CD4-positive, alpha-beta T cell treated with Interleukin-12 subunit alpha and Interleukin-12 subunit beta, for 1 hour (primary cell): ENCODE data around the gene ULK2.
"Not testable (repeated sequence)": the region's sequence is repeated elsewhere in the genome, so short reads cannot be mapped to it uniquely, and the experiment has no call there.

ENCODE experiments used
- DNase-seq: peaks from one replicate; pipeline ENCODE4 v3.0.0-alpha.2; 2020

The ULK2 gene

DNA sequence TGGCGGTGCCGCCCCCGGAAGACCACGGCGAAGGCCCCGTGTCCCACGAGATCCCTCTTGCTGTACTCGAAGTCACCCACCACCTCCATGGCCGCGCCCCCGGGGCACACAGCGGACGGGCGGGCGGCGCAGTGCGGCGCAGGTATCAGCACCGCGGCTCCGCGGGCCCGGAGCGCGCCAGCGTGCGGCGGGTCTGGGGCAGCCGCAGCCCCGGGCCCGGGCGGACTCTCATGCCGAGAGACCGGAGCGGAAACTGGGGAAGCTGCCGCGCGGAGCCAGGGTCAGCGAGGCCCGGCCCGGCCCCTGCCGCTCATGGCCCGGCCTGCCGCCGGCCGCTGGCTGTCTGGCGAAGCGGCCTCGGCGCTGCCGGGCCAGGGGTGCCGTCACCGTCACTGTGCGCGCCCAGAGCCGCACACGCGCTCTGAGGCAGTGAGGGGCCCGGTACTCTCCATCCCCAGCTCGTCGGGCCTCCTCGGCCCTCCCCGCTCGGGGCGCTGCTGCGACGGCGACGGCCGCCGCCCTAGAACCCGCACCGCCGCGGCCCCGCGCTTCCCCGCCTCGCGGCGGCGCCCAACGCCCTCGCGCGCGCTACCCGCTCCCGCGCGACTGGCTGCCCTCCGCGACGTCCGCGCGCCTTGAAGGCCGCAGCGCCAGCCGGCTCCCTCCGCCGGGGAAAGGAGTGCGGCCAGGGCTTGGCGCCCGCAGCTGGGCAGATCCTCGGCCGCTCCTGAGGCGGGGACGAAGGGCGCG is at the start of gene ULK2:
TSS of gene ULK2 (minus strand) at position 608 of the 750 bp plus-strand sequence. CDS start at position 89, 519 bp downstream.
- peak; percentile 56 for DNase-seq

DNA sequence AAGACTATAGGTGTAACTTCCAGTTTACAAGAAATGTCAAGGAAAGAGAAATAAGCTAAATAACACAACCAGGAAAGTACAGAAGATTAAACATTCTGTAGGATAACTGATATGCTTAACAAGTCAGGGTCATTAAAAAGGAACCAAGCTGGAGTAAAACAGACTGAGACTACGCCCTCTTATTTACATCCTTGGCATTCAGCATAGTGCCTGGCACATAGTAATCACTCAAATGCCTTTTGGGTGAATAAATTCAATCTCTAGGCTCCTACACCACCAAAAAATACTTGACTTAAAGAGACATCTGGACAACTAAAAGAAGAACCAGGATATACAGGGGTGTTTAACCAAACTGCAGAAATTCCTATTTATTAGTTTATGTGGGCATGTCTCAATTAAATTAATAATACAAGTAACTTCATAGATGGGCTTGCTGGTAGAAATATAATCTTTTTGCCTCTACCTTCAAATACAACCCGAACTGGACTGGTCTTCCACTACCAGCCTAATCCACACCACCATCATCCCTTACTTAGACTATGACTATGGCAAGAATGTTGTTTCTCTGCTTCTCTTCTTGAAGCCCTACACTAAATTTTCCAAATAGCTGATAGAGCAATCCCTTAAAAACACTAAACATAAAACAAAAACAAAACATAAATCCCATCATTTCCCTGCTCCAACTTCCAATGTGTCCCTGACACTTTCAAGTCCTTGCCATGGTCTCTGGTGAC is 47.7 kb upstream of the ULK2 start:
- DNase-seq, result no peak

DNA sequence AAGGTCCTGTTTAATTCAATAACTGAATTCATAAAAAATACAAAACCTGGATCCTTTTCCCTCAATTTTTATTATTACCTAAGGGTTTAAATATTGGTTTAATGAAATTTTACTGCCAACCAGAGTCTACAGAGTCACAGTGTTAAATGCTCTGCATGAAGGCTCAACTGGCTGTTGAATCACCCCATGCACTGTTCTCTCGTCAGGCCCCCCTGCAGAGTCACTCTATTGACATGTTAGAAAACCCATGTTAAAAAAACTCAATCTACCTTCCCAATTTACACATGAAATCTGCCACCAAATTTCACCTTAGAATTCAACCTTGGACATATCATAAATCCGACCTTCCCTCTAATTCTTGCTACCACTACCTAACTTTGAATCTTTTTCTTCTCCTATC is 43.3 kb upstream of the ULK2 start:
- DNase-seq, result no peak

DNA sequence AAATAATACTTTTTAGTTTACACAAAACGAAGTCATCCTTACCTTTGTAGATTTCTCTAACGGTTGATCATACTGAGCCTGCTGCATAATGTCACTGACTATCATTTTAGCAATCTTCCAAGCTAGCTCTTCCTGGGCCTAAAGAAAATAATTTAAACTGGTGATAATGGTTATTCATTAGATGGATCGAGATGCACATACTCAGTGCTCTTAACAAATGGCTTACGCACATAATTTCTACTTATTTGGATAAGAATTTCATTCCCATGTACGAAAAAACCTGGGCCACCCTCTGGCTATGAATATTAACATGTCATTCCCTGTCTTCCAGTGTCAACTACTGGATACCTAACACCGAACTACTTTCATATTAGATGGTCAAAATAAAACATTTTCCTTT is 41.4 kb upstream of the ULK2 start:
- DNase-seq, result no peak

DNA sequence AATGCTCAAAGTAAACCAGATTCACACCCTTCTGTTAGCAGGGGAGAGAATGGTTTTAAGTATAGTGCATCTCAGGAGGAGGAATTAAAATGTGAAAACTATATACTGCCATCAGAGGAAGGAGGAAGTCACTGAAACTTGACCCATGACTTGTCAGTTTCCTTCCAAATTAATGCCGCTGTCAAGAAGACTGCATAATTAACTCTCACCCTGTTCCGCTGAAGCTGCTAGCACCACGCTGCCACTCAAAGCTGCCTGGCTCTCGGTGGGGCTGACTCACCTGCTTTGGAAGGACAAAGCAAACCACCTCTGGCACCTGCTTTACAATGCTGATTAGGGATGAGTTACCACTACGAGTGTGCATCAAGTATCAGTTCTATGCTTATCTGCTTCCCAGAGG is 37.8 kb upstream of the ULK2 start:
- DNase-seq, result no peak

DNA sequence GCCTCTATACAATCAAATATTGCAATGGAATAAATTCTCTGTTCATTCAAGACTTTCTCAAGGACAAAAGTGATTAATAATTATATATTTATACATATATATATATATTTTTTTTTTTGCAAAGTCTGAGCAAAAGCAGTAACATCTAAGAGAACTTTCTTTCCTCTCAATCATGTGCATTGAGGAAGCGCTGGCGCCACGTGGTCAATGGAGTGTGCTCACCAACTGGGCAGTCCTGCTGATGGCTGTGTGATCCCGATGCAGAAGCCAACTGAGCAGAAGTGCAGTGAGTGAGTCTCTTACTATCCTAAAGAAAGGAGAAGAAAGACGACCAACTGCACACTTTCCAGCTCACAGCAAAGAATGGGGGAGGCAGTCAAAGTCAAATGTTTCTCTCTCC is 37.2 kb upstream of the ULK2 start:
- DNase-seq, result no peak

DNA sequence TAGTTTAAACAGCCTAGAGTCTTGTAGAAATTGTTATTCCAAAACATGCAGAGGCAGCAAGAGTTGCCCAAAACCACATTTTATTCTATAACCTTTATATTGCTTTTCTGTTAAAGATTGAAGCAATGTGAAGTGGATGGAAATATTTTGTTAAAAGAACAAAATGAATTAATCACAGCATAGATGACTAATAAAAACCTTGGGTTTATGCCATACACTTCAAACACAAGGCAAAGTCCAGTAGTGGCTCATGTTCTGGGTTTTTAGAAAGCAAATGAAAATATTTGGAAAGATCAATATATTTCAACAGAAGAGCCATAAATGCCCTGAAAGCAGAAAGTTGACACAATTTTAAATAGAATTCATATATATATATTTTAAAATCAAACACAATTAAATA is 36.7 kb upstream of the ULK2 start:
- no peak for DNase-seq

DNA sequence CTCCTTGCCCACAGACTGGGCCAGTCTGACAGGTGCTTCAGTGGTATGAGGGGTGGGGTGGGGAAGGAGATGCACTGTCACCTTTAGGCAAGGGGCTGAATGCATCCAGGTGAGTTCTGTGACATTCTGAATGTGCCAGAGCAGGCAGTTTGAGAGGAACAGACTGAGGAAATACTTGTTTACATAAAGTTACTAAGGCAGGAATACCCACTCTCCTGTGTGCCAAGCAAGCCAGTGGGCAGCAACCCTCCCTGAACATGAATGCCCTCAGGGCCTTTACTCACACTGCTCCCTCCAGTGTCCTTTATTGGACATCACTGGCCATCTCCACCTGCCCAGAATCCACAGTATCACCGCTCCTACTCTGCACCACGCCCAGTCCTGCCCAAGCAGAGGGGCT is 33.1 kb upstream of the ULK2 start:
- no peak for DNase-seq

DNA sequence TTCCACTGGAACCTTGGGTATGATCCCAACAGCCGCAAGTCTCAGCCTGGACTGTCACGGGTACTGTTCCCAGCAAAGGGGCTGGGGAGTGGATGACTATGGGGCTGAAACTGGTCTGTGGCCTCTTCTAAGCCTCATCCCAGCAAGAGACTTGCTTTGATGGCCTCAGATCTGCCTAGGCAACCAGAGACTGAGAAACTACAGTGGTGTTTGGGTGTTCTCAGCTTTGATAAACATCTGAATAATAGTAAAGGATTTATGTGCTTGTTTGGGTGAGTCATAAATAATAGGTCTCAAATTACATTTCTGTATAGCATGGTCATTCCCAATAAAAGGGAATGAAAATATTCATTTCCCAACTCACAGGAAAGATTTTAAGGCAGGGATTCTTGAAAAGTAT is 30.2 kb upstream of the ULK2 start:
- no peak for DNase-seq

DNA sequence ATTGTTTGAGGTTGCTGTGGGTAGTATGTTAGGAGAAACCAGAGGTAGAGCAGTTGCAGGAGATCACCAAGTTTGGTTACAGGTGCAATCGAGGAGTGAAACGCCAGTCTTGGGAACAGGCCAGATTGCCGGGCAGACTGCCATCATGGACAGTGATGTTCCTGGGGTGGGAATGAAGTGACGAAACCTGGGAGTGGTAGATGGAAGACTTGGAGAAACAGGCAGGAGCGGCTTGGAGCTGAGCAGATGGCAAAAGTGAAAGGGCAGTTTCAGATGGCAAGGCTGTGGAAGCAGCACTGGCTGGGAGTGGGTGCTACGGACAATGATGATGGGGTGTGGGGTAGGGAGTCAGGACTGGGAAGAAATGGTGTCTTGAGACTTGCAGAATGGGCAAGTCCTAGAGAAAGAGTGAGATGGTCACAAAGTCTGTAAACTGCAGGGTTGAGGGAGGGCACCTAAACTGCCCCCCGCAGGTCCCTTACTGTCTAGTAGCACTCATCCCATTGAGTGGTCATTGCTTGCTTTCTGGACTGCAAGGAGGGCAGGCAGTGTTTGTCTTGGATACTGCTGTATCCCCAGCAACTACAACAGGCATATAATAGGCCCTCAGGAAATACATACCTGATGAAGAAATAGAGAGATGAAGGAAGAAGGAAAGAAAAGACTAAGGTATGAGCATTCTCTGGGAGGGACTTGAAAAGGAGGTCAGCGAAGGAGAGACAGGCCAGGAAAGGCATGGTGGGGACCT is 29.5 kb upstream of the ULK2 start:
- no peak for DNase-seq

DNA sequence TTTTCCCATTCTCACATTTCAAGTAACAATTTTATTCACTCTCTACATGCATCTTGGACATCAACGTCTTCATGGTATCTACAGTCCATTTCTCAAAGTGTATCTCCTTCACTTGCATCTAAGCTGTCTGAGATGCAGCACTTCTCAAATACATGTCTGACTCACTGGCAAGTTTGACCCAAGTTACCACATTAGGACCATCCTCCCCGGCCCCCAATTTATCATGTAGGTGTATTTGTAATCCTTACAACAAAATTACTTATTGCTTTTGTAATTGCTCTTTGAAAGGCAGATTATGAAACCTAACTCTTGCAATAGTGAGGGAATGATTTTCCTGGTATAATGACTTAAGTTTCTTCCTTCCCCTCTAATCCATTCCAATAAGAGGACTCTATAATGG is 28.9 kb upstream of the ULK2 start:
- DNase-seq, result no peak

DNA sequence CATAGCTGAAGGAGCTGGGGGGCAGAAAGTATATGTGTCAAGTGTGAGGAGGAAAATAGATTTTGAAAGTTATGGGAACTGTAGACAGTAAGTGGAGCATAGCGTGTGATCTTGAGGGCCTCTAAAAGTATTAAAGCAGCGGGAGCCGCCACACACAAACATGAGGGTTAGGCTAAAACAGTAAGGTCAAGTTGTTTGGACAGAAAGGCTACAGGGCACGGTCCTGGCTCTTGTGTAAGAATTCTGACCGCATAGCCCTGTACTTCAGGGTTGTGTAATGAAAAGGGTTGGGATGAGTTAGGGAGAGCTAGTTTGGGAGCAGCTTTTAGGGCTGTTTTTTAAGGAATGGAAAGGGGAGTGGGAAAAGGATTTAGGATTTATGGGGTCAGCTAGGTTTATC is 22.8 kb upstream of the ULK2 start:
- DNase-seq, result not testable (repeated sequence)

DNA sequence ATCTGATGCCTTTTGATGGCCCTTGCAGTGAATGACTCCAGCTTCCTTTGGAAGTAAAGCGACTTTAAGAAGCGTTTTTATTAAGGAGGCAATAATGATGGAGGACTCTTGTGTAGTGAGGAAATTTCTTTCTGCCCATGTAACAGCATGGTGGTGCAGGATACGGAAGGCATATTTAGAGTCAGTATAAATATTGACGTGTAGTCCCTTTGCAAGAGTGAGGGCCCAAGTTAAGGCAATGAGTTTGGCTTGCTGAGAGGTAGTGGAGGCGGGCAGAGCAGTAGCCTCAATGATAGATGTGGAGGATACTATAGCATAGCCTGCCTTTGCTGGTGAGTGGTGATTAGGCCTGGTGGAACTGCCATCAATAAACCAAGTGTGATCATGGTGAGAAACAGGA is 22.3 kb upstream of the ULK2 start:
- DNase-seq, result not testable (repeated sequence)

DNA sequence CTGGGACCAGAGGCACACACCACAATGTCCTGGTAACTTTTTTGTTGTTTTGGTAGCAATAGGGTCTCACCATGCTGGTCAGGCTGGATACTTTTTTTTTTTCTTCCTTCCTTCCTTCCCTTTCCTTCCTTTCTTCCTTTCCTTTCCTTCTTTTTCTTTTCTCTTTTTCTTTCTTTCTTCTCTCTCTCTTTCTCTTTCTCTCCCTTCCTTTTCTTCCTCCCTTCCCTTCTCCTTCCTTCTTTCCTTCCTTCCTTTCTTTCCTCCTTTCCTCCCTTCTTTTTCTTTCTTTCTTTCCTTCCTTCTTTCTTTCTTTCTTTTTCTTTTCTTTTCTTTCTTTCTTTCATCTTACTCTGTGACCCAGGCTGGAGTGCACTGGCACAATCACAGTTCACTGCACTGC is 18.4 kb upstream of the ULK2 start:
- DNase-seq, result no peak

DNA sequence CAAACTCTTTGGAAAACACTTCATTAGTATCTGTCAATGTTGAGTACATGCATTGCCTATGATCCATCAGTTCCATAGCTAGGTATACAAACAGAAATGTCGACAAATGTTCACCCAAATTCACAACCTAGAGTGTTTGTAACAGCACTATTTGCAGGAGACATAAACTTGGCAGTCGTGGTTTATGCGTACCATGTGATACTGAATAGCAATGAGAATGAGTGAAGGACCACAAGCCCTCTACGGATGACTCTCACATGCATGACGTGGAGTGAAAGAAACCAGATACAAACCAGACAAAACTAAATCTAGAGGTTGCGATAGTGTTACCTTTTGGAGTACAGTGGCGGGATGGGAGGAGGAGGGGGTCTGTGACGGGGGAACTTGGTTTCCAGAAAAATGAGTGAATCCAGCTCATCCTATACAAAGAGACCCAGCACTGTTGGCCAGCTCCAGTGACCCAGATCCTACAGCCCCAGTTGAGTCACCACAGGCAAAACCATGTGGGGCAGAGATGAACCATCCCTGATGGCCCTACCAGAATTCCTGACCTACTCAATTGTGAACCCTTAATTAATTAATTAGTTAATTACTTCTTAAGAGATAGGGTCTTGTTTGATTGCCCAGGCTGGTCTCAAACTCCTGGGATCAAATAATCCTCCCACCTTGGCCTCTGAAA is 15.9 kb upstream of the ULK2 start:
- no peak for DNase-seq

DNA sequence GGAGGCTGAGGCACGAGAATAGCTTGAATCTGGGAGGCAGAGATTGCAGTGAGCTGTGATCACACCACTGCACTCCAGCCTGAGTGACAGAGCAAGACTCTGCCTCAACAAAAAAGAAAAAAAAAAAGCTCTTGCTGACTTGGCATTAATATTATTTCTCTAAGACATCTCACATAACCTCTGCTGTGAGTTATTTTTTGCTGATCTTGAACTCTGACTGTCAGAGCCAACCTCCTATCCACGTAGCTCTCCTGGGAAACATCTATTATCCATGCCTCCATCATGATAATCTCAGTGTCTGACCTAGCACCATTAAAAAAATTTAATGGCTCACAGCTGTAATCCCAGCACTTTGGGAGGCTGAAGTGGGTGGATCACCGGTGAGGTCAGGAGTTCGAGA is 12.7 kb upstream of the ULK2 start:
- DNase-seq, result no peak

DNA sequence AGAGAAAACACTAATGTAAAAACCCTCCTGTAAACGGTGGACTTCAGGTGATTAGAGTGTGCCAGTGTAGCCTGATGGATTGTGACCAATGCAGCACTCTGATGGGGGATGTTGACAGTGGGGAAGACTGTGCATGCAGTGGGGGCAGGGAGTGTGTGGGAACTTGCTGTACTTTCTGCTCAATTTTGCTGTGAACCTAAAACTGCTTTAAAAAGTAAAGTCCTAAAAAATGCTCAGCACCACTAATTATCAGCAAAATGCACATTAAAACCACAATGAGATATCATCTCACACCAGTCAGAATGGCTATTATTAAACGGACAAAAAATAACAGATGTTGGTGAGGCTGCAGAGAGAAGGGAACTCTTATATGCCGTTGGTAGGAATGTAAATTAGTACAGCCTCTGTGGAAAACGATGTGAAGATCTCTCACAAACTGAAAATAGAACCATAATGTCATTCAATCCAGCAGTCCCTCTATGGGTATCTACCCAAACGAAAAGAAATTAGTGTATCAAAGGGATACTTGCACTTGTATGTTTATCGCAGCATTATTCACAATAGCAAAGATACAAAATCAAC is 9.7 kb upstream of the ULK2 start:
- DNase-seq, result no peak

DNA sequence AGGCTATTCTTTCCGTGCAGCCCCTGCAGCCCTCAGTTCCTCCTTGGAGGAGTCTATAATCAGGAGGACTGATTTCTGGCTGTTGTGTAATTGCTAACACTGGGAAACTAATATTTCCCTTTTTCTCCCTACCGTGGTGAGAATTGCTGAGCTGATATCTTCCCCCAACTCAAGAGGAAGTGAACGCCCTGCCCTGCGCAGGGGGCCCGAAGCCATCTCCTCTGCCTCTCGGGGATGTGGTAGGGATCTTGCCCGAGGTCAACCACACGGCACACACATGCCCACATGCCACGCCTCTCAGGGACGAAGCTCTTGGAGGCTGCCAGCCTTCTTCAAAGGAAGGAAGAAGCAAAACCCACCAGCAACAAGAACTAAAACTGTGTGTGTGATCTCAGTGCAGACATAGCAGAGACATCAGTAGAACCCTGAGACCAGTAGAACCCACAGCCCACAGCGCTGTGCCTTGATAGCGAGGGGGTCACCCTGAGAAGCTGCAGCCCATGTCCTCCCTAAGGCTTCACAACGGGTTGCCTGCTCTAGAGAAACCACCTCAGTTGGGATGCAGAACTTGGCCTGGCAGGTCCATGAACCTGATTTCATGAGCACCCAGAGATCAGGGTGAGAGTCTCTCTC is 8.9 kb upstream of the ULK2 start:
- peak; percentile 59 for DNase-seq

DNA sequence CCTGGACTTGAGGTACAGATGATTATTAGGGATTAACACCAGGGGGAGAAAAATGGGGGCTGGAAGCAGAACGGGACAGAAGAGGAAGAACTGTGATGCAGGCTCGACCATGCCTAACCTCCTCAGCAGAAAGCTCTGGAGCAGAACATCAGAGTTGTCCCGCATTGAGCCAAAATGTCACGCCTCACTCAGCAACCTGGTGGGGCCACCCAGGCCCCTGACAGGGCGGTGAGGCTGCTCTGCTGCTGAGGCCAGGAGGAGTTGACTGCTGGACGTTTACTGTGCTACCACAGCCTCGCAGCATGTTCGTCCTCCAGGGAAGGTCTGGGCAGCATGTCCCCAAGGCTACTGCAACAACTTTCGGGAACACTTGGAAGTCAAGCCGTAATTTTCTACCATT is 6.5 kb upstream of the ULK2 start:
- DNase-seq, result no peak

DNA sequence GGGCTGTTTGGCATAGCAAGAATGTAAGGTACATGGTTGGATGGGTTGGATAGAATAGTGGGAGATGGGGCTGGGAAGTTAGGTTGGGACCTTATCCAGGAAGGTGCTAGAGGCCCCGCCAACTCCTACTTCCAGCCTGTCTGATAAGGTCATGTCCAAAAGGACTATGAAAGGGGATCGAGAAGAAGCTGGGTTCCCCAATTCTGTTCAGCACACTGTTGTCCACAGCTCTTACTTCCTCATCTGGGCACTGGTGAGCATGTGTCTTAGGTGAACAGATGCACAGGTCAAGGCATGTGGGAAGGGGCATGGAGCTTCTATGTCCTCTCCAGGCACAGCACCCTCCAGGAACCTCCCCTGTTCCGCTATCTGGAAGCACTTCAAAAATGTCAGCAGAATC is 5.6 kb upstream of the ULK2 start:
- no peak for DNase-seq

DNA sequence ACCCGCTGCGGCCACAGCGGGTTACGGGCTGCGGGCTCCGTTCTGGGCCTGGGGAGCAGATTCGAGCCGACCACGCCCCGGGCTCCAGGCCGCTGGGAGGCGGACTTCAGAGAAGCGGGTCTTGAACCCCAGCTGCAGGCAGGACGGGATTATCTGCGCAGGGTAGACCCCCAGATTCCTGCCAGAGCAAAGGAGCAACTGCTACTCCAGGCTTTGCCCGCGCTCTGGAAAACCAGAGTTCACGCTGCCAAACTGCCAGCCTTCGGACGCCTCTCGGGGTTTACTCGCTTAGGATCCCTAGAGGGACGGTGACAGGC is 301 bp upstream of the ULK2 start:
- DNase-seq, result no peak

DNA sequence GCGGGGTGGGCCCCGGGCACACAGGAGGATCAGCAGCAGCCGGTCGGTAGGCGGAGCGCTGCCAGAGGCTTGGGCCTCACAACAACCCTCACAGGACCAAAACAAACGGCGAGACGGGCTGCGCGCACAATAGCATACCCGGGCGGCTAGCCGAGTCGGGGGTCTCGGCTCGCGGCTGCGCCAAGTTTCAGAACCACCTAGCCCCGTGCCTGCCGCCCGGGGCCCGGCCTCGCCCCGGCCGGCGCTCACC is 732 bp downstream of the ULK2 start:
- DNase-seq, result peak; percentile 48

DNA sequence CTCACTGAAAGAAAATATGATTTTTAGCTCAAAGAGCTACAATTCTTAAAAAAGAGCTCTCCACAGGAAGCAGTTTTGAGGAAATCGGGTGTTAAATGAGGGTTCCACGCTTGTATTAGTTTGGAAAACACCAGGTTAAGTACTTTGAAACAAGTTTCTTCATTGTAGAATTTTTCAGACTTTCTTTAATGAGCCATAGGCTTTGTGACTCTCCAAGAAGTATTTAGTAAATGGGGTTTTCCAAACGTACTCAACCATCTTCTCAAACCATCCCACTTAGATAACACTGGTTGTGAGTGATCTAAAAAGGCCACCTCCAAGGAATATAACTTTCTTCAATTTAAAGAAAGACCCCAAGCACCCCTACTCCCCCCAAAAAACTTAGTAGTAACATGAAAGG is 2.7 kb downstream of the ULK2 start:
- DNase-seq, result no peak
